ENCODE results near the gene WFDC12.

Gene WFDC12

GRCh38 chr20:45115386-45115774 lies 8.9 kb downstream of the WFDC12 start:
- DNase-seq (ENCODE audit: low read depth in 2 of 2) = no peak

DNA sequence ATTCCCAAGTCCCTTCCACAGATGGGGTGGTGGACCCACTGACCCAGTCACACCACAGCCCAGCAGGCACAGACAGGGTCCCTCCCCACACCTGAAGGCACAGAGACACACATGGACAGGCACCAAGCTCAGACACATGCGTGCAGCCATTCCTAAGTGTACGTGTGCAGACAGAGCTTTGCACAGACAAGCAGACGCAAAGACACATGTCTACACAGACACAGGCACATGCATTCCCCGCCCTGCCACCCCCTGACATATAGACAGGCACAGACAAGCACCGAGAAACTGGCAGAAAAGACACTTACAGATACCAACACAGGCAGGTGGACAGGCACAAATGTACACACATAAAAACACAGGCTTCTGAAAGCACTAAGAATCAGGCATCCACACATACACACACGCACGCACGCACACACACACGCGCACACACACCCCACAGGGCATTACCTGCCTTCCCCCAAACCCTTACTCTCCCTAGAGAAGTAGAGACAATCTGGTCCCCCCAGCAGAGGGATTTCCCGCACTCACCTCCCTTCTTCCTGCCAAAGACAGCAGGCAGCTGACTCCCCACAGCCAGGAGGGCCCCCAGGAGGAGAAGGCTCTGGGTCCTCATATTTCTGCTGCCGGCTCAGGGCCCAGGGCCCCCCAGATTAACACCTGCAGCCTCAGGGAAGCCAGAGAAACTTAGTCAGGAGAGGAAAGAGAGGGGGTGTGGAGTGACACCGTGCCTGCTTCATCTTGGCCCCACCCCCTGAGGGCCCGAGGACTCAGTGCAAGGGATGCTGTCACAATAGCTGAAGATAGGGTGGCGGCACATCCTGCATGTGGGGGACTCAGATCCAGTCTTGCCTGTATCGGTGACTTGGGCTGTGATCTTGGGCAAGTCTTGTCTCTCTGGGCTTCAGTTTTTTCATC lies 9.5 kb downstream of the WFDC12 start, which contains the start of gene WFDC5:
WFDC5 (minus strand) TSS at position 710 of the 921 bp plus-strand sequence; CDS start at position 619, 91 bp downstream.
- no peak for DNase-seq (ENCODE audit: low read depth in 2 of 2)

- DNase-seq (ENCODE audit: low read depth in 2 of 2) = no peak
These were observed 10.4 kb downstream of the WFDC12 start for GRCh38 chr20:45113865-45114264.

DNA sequence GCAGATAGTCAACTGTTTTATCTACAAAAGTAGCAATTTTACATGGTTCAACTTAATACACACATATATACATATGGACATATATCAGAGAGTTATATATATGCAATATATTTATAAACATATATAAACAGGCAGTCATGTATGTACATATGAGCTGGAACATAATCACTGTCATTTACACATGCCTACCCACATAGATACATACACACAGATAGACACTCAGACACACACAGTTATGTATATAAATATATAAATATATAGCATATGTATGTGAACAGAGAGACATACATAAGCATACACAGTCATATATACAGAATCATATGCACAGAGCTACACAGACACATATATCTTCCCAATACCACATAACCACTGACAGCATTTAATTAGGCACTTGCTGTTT lies 11.5 kb downstream of the WFDC12 start:
- no peak for DNase-seq (ENCODE audit: low read depth in 2 of 2)

GRCh38 chr20:45111799-45112471 lies 12.3 kb downstream of the WFDC12 start:
- no peak for DNase-seq (ENCODE audit: low read depth in 2 of 2)

GRCh38 chr20:45111285-45111684 lies 13.0 kb downstream of the WFDC12 start:
- DNase-seq (ENCODE audit: low read depth in 2 of 2) = no peak

GRCh38 chr20:45110301-45110700 lies 14.0 kb downstream of the WFDC12 start:
- DNase-seq (ENCODE audit: low read depth in 2 of 2) = no peak

GRCh38 chr20:45109634-45110033 lies 14.6 kb downstream of the WFDC12 start:
- no peak for DNase-seq (ENCODE audit: low read depth in 2 of 2)

DNA sequence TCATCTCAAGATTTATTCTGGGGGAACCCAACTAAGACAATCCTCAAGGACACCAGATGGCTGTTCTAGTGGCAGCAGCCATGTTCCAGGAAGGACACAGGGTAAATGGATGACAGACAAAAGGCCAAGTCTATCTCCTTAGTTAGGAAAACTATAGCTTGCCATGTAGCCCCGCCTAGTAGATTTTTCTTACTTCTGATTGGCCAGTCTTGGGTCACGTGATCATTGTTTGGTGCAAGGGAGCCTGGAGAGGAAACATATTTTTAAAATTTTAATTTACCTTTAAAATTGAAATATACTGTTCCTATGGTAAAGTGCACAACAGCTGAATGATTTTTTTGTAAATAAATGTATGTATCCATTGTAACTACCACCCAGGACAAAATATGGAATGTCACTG lies 18.9 kb downstream of the WFDC12 start:
- no peak for DNase-seq (ENCODE audit: low read depth in 2 of 2)

- DNase-seq (ENCODE audit: low read depth in 2 of 2) = peak in 1 of 2 experiments; percentile 13
These were observed 19.5 kb downstream of the WFDC12 start for GRCh38 chr20:45104786-45105185.

DNA sequence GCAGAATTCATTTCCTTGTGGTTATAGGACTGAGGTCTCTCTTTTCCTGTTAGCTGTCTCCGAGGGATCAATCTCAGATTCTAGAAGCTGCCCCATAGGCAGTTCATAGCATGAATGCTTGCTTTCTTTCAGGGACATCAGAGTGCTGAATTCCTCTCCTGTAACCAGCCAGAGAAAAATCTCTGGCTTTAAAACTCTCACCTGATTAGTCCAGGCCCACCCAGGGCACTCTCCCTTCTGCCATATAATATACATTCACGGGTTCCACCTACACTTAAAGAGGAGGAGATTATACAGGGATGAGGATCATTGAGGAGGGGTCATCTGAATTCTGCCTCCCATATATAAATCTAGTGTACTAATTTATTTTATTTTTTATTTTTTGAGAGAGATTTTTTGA lies 21.2 kb downstream of the WFDC12 start:
- no peak for DNase-seq (ENCODE audit: low read depth in 2 of 2)

DNA sequence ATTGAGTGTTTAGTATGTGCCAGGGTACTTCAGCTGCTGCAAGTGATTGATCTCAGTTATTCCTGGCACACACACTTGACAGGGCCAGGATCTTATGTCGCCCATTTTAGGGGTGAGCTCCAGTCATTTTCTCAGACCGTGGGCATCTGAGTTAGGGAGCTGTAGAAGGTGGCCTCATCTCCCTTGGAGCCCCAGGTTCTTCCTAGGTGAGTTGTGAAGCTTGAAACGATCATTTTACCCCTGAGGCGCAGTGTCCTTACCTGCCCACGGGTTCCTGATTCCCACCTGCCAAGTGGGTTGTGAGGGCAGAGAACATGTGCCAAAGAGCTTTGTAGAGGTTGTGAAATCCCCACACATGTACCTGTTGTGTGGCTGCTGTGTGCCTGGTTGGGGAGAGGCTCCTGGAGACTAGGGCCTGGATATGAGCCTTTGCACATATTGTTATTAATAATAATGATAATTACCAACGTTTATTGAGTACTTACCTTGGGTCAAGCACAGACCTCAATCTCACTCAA lies 22.9 kb downstream of the WFDC12 start:
- DNase-seq (ENCODE audit: low read depth in 2 of 2) = no peak

DNA sequence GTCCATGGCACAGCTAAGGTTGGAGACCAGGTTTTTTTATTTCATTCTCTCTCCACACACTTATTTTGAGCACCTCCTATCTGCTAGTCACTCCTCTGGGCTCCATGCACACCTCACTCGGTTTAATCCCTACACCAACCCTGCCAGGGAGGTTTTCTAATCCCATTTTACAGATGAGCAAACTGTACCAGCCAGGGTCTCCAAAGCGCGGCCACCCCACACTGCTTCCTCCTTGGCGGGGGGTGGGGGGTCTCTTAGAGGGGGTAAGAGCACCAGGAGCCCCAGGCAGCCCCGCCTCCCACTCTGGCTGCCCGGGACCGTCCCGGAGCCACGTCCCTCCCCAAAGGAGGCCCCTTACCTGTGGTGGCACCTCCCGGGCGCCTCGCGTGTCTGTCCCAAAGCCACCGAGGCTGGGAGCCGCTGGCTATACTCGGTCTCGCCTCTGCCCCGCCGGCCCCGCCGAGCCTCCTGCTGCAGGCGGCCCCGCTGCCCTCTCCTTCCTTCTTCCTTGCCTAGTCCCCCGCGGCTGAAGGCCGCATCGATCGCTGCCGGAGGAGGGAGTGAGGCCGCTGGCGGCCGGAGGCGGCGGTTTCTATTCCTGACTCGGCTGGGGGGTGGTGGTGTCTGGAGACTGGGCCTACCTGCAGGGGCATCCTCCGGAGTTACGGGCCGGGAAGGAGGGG lies 23.6 kb downstream of the WFDC12 start, which contains the start of gene KCNS1:
KCNS1 (minus strand) TSS at position 565 of the 683 bp plus-strand sequence. CDS start 1,891 bp downstream, outside the sequence.
- DNase-seq (ENCODE audit: low read depth in 2 of 2) = no peak

DNA sequence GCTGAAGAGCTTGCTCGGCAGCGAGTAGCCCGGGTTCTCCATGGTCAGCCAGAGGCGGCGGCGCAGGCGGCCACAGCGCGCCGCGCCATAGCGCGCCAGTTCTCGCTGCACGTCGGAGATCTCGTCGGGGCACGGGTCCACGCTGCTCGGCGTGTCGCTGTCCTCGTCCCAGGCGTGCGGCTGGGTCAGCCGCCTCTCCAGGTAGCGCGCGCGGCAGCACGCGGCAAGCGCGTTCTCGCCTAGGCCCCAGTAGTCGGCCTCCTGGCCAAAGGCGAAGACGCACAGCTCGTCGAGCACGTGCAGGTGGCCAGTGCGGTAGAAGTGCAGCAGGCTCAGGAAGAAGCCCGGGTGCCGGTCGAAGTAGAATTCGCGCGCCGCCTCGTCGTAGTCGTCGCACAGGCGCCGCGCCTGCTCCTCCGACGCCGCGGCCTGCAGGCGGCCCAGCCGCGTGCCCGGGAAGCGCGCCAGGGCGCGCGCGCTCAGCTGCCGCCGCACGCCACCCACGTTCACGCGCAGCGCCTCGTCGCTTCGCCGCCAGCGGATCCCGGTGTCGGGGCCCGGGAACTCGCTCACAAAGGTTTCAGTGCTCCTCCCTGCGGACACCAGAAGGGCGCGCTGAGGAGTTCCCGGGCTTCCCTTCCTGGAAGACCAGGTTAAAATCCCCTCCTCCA lies 26.0 kb downstream of the WFDC12 start:
- peak in 1 of 2 experiments; percentile 14 for DNase-seq (ENCODE audit: low read depth in 2 of 2)

GRCh38 chr20:45097485-45098102 lies 26.7 kb downstream of the WFDC12 start:
- DNase-seq (ENCODE audit: low read depth in 2 of 2) = no peak

GRCh38 chr20:45096781-45097180 lies 27.5 kb downstream of the WFDC12 start:
- DNase-seq (ENCODE audit: low read depth in 2 of 2) = no peak

DNA sequence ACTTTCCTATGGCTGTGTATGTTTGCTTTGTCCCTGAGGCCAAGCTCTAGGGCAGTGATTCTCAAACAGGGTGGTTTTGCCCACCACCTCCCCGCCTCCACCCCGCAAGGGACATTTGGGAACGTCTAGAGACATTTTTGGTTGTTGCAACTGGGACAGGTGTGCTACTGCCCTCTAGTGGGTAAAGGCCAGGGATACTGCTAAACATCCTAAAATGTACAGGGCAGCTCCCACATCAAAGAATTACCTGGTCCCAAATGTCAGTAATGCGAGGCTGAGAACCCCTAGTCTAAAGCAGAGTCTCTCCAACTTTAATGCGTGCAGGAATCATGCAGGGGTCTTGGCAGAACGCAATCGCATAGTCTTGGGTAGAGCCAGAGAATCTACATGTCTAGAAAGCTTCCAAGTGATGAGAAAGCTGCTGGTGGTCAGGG lies 28.4 kb downstream of the WFDC12 start:
- peak in 1 of 2 experiments; percentile 32 for DNase-seq (ENCODE audit: low read depth in 2 of 2)

- DNase-seq (ENCODE audit: low read depth in 2 of 2) = no peak
These were observed 29.2 kb downstream of the WFDC12 start for GRCh38 chr20:45094864-45095574.

- no peak for DNase-seq (ENCODE audit: low read depth in 2 of 2)
These were observed 30.1 kb downstream of the WFDC12 start for GRCh38 chr20:45094201-45094600.

DNA sequence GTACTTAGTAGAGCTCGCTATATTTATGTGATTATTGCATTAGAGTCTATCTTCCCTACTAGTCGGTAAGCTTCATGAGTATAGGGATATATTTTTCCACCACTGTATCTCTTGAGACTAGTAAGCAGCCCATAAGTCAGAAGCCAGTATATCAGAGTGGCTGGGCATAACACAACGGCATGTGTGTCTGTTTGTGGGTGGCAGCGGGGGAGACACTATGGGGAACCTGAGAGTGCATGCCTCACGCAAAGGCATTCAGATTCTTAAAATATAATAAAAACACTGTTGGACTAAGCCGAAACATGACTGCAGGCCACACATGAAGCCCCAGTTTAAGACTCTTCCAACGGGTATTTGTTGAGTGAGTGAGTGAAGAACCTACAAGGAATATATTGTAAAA lies 31.4 kb downstream of the WFDC12 start:
- no peak for DNase-seq (ENCODE audit: low read depth in 2 of 2)

Data from fibroblast of skin of left quadriceps (primary cell).